Trophoblast cell (in vitro differentiated cells and primary cell): ENCODE results near the gene GALNT7.

Experiments used
- DNase-seq, 2 donors: peaks; one replicate each; pipeline ENCODE4 v3.0.0-alpha.2; 2016
- H2AFZ ChIP-seq: 2 replicates; pipeline ENCODE4 v1.6.1; 2013; ENCODE audit warnings: low read length, moderate library complexity, mild to moderate bottlenecking; ENCODE audit not compliant: insufficient read depth, poor library complexity
- H2AK5ac ChIP-seq: 2 replicates; pipeline ENCODE4 v1.6.1; 2013; ENCODE audit warnings: mild to moderate bottlenecking, low read length
- H2BK120ac ChIP-seq: 2 replicates; pipeline ENCODE4 v1.6.1; 2013; ENCODE audit warnings: low read length, mild to moderate bottlenecking, moderate library complexity; ENCODE audit not compliant: insufficient read depth, poor library complexity
- H2BK12ac ChIP-seq: 2 replicates; pipeline ENCODE4 v1.6.1; 2013; ENCODE audit warnings: mild to moderate bottlenecking, low read length, moderate library complexity
- H2BK5ac ChIP-seq: 2 replicates; pipeline ENCODE4 v1.6.1; 2013; ENCODE audit warnings: low read length, low read depth, moderate library complexity, mild to moderate bottlenecking; ENCODE audit not compliant: poor library complexity
- H3K14ac ChIP-seq: 2 replicates; pipeline ENCODE4 v1.6.1; 2013; ENCODE audit warnings: mild to moderate bottlenecking, low read length
- H3K18ac ChIP-seq: 2 replicates; pipeline ENCODE4 v1.6.1; 2013; ENCODE audit warnings: mild to moderate bottlenecking, low read length
- H3K23ac ChIP-seq: 2 replicates; pipeline ENCODE4 v1.6.1; 2013; ENCODE audit warnings: low read length
- H3K27ac ChIP-seq: 2 replicates; pipeline ENCODE4 v1.5.1; 2013; ENCODE audit warnings: low read depth, mild to moderate bottlenecking, inconsistent platforms, low read length, moderate library complexity
- H3K27me3 ChIP-seq: 2 replicates; pipeline ENCODE4 v1.6.1; 2013; ENCODE audit warnings: inconsistent platforms, mild to moderate bottlenecking, low read length, moderate library complexity; ENCODE audit not compliant: insufficient read depth
- H3K36me3 ChIP-seq, 2 experiments: 1 replicate in 1 of 2; 2 replicates in 1 of 2; pipeline ENCODE4 v1.6.1; 2013; ENCODE audit warnings: low read length in 2 of 2, mild to moderate bottlenecking in 2 of 2, moderate library complexity in 1 of 2; ENCODE audit not compliant: insufficient read depth in 2 of 2, control insufficient read depth in 1 of 2
- H3K4ac ChIP-seq: 2 replicates; pipeline ENCODE4 v1.6.1; 2013; ENCODE audit warnings: low read depth, mild to moderate bottlenecking, low read length, moderate library complexity
- H3K4me1 ChIP-seq, 2 experiments: 1 replicate in 1 of 2; 2 replicates in 1 of 2; pipeline ENCODE4 v1.6.1; 2013; ENCODE audit warnings: low read length in 2 of 2, mild to moderate bottlenecking in 2 of 2, moderate library complexity in 1 of 2; ENCODE audit not compliant: insufficient read depth in 2 of 2, control insufficient read depth in 1 of 2
- H3K4me2 ChIP-seq: 2 replicates; pipeline ENCODE4 v1.6.1; 2013; ENCODE audit warnings: inconsistent platforms, mild to moderate bottlenecking, low read length, moderate library complexity
- H3K4me3 ChIP-seq: 2 replicates; pipeline ENCODE4 v1.5.1; 2013; ENCODE audit warnings: mild to moderate bottlenecking, low read depth, low read length, inconsistent platforms
- H3K79me1 ChIP-seq: one replicate; pipeline ENCODE4 v1.6.1; 2013; ENCODE audit warnings: low read length
- H3K79me2 ChIP-seq: 2 replicates; pipeline ENCODE4 v1.6.1; 2013; ENCODE audit warnings: low read length, mild to moderate bottlenecking; ENCODE audit not compliant: control insufficient read depth, insufficient read depth, poor library complexity
- H3K9ac ChIP-seq: 2 replicates; pipeline ENCODE4 v1.6.1; 2013; ENCODE audit warnings: mild to moderate bottlenecking, low read length
- H3K9me3 ChIP-seq: 2 replicates; pipeline ENCODE4 v1.6.1; 2013; ENCODE audit warnings: low read depth, mild to moderate bottlenecking, control low read depth, inconsistent platforms, low read length; ENCODE audit not compliant: insufficient read depth
- H4K12ac ChIP-seq: 2 replicates; pipeline ENCODE4 v1.6.1; 2013; ENCODE audit warnings: low read depth, mild to moderate bottlenecking, low read length, moderate library complexity
- H4K8ac ChIP-seq: 2 replicates; pipeline ENCODE4 v1.6.1; 2013; ENCODE audit warnings: low read depth, mild to moderate bottlenecking, low read length, moderate library complexity
- H4K91ac ChIP-seq: one replicate; pipeline ENCODE4 v1.6.1; 2013; ENCODE audit warnings: low read depth, mild to moderate bottlenecking, low read length, moderate library complexity
- WGBS: extraction: QIAGEN DNeasy Blood & Tissue Kit; methylation state at CpG from one replicate; pipeline ENCODE4 v1.1.7; 2013; ENCODE audit warnings: missing lambda C conversion rate; ENCODE audit not compliant: insufficient read length, insufficient coverage; ENCODE audit errors: extremely low coverage; 5-methylcytosine and 5-hydroxymethylcytosine counted together

GALNT7 gene

GRCh38 chr4:173272996-173273395 lies 104.4 kb downstream of the GALNT7 start:
- no peak overlapping the region for H4K8ac ChIP-seq
- no peak overlapping the region for H3K9ac ChIP-seq
- H2BK5ac ChIP-seq, result no peak overlapping the region
- no CpG with 5 or more reads among the region's 1 CpG for WGBS
- H3K23ac ChIP-seq, result no peak overlapping the region
- no peak overlapping the region for H3K4ac ChIP-seq
- no peaks in the 10 kb centered on the region for H3K79me2 ChIP-seq
- no peaks in the 10 kb centered on the region for H3K79me1 ChIP-seq
- H3K4me1 ChIP-seq, result no peaks in the 10 kb centered on the region
- no peak overlapping the region for H2AK5ac ChIP-seq
- no peaks in the 10 kb centered on the region for H3K36me3 ChIP-seq
- no peak overlapping the region for H2BK120ac ChIP-seq
- no peak overlapping the region for H4K12ac ChIP-seq
- peaks cover 4% of the 10 kb centered on the region for H3K9me3 ChIP-seq
- no peak overlapping the region for H3K27ac ChIP-seq
- no peak overlapping the region for H2BK12ac ChIP-seq
- H3K27me3 ChIP-seq, result no peaks in the 10 kb centered on the region
- no peak for DNase-seq
- H3K14ac ChIP-seq, result no peak overlapping the region
- no peak overlapping the region for H3K18ac ChIP-seq
- no peak overlapping the region for H4K91ac ChIP-seq
- H3K4me2 ChIP-seq, result no peak overlapping the region
- H2AFZ ChIP-seq, result no peak overlapping the region
- no peak overlapping the region for H3K4me3 ChIP-seq

- Histone ChIP-seq H3K14ac (no peak overlapping the region), H3K4me2 (no peak overlapping the region), H2BK5ac (no peak overlapping the region), H3K9ac (no peak overlapping the region), H3K9me3 (peaks cover 4% of the 10 kb centered on the region), H4K91ac (no peak overlapping the region), H3K27ac (no peak overlapping the region), H4K8ac (no peak overlapping the region), H3K79me1 (no peaks in the 10 kb centered on the region), H3K23ac (no peak overlapping the region), H4K12ac (no peak overlapping the region), H3K36me3 (no peaks in the 10 kb centered on the region), H3K79me2 (no peaks in the 10 kb centered on the region), H3K4me3 (no peak overlapping the region), H2AFZ (no peak overlapping the region), H2BK12ac (no peak overlapping the region), H3K27me3 (no peaks in the 10 kb centered on the region), H2BK120ac (no peak overlapping the region), H3K4ac (no peak overlapping the region), H3K4me1 (no peaks in the 10 kb centered on the region), H2AK5ac (no peak overlapping the region), H3K18ac (no peak overlapping the region)
- no peak for DNase-seq
These were observed 105.3 kb downstream of the GALNT7 start for GRCh38 chr4:173273941-173274340.

GRCh38 chr4:173274744-173275143 lies 106.1 kb downstream of the GALNT7 start:
- H3K36me3 ChIP-seq, result peaks cover 0 to 2% of the 10 kb centered on the region in 2 experiments
- no peak overlapping the region for H2BK12ac ChIP-seq
- H3K4ac ChIP-seq, result no peak overlapping the region
- H2AFZ ChIP-seq, result no peak overlapping the region
- H3K79me2 ChIP-seq, result no peaks in the 10 kb centered on the region
- no peak overlapping the region for H3K23ac ChIP-seq
- no peak overlapping the region for H3K14ac ChIP-seq
- no peak overlapping the region for H2AK5ac ChIP-seq
- H2BK5ac ChIP-seq, result no peak overlapping the region
- no peak overlapping the region for H3K9ac ChIP-seq
- H4K8ac ChIP-seq, result no peak overlapping the region
- no peak overlapping the region for H3K18ac ChIP-seq
- H4K12ac ChIP-seq, result no peak overlapping the region
- H2BK120ac ChIP-seq, result no peak overlapping the region
- DNase-seq, result no peak
- H3K4me3 ChIP-seq, result no peak overlapping the region
- peaks cover 4% of the 10 kb centered on the region for H3K9me3 ChIP-seq
- no peaks in the 10 kb centered on the region for H3K27me3 ChIP-seq
- no peaks in the 10 kb centered on the region for H3K79me1 ChIP-seq
- no peak overlapping the region for H3K4me2 ChIP-seq
- H4K91ac ChIP-seq, result no peak overlapping the region
- WGBS, result no CpG with 5 or more reads among the region's 4 CpGs
- no peaks in the 10 kb centered on the region for H3K4me1 ChIP-seq
- H3K27ac ChIP-seq, result no peak overlapping the region

- no CpG with 5 or more reads among the region's 7 CpGs for WGBS
- Histone ChIP-seq H4K12ac (no peak overlapping the region), H3K4me1 (no peaks in the 10 kb centered on the region)
These were observed 106.5 kb downstream of the GALNT7 start for GRCh38 chr4:173275150-173275549.

More at GRCh38 chr4:173275150-173275549, 106.5 kb downstream of the GALNT7 start:
- H3K27me3 ChIP-seq, result no peaks in the 10 kb centered on the region
- H3K4me2 ChIP-seq, result no peak overlapping the region
- no peak overlapping the region for H2BK12ac ChIP-seq
- H4K91ac ChIP-seq, result no peak overlapping the region
- H2BK120ac ChIP-seq, result no peak overlapping the region
- H4K8ac ChIP-seq, result no peak overlapping the region
- H3K79me2 ChIP-seq, result no peaks in the 10 kb centered on the region
- H3K4ac ChIP-seq, result no peak overlapping the region
- peaks cover 0 to 2% of the 10 kb centered on the region in 2 experiments for H3K36me3 ChIP-seq
- H3K18ac ChIP-seq, result no peak overlapping the region
- peaks cover 4% of the 10 kb centered on the region for H3K9me3 ChIP-seq
- H3K23ac ChIP-seq, result no peak overlapping the region
- H3K14ac ChIP-seq, result no peak overlapping the region
- H2AFZ ChIP-seq, result no peak overlapping the region
- no peak overlapping the region for H3K4me3 ChIP-seq
- no peak overlapping the region for H2BK5ac ChIP-seq
- no peak overlapping the region for H3K27ac ChIP-seq
- H3K9ac ChIP-seq, result no peak overlapping the region
- no peaks in the 10 kb centered on the region for H3K79me1 ChIP-seq
- no peak for DNase-seq
- H2AK5ac ChIP-seq, result no peak overlapping the region
